ENCODE results near the gene PDE6A. TPM values are rescaled to one million over a fixed set of nuclear protein-coding genes. Genes with fewer than 3 reads are reported as not detected.

PDE6A gene
- total and polyA plus RNA-seq, 2 donors (not counting 3 experiments of a cell fraction or from before 2014, with no cell fraction given): not detected

GRCh38 chr5:149966946-149967345, 22.4 kb upstream of the PDE6A start:
- Histone ChIP-seq H3K36me3 (ENCODE audit: control insufficient read depth in 2 of 2, extremely low read depth in 1 of 2, insufficient read depth in 2 of 2, low read length in 2 of 2) (no peaks in the 10 kb centered on the region), H3K4me1 (ENCODE audit: control insufficient read depth, extremely low read depth, insufficient read depth, low read length) (peaks cover under 1% of the 10 kb centered on the region), H3K9ac (replicated peaks; ENCODE audit: extremely low read depth, insufficient read depth, low read length) (no peak overlapping the region), H4K20me1 (replicated peaks; ENCODE audit: control insufficient read depth, extremely low read depth, insufficient read depth, low read length) (no peaks in the 10 kb centered on the region), H3K79me2 (ENCODE audit: control insufficient read depth, insufficient read depth, low read length) (no peaks in the 10 kb centered on the region), H2AFZ (ENCODE audit: low read depth, low read length) (no peak overlapping the region), H3K9me3 (replicated peaks; ENCODE audit: control insufficient read depth, insufficient read depth, low read length) (no peaks in the 10 kb centered on the region), H3K9me1 (replicated peaks; ENCODE audit: control insufficient read depth, extremely low read depth, insufficient read depth, low read length) (no peaks in the 10 kb centered on the region), H3K27ac (ENCODE audit: insufficient read depth, low read depth, low read length) (no peak overlapping the region), H3K4me3 (replicated peaks in 1 of 3; ENCODE audit: insufficient read depth in 1 of 3, low read depth in 1 of 3, low read length in 3 of 3) (no peak overlapping the region), H3K4me2 (ENCODE audit: insufficient read depth, low read length) (no peak overlapping the region), H3K27me3 (ENCODE audit: control insufficient read depth in 2 of 2, insufficient read depth in 2 of 2, low read length in 2 of 2) (no peaks in the 10 kb centered on the region)
- POLR2A ChIA-PET: no interaction called here
- BruUV-seq (replicated peaks): no TSS peak
- dilution Hi-C loops (cut with MboI; ENCODE audit: extremely low pct_ligation_motif_present, low sequenced_read_pairs): no loop called here
- TF ChIP-seq, protein P1, sequence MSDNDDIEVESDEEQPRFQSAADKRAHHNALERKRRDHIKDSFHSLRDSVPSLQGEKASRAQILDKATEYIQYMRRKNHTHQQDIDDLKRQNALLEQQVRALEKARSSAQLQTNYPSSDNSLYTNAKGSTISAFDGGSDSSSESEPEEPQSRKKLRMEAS (IDR thresholded peaks at IDR 0.05; ENCODE audit: insufficient read depth, insufficient read length): no peak
- TF ChIP-seq MYC (IDR thresholded peaks at IDR 0.05; ENCODE audit: low read depth, low read length) (no peak), GATA2 (IDR thresholded peaks at IDR 0.05; ENCODE audit: insufficient read depth, insufficient read length, low read depth, low read length) (no peak), POLR2A (IDR thresholded peaks at IDR 0.05; ENCODE audit: low read depth, low read length) (no peak), POLR2AphosphoS5 (IDR thresholded peaks at IDR 0.05; ENCODE audit: insufficient read depth, low read depth, low read length) (no peak), CTCF (IDR thresholded peaks at IDR 0.05; ENCODE audit: extremely low read depth in 1 of 2, insufficient read depth in 1 of 2, low read depth in 1 of 2, low read length in 2 of 2) (no peak), EZH2 (IDR thresholded peaks at IDR 0.05; ENCODE audit: borderline replicate concordance, low read depth, low read length, severe bottlenecking) (no peak), JUN (IDR thresholded peaks at IDR 0.05; ENCODE audit: borderline replicate concordance, insufficient read depth, insufficient read length, low read depth) (no peak), FOS (IDR thresholded peaks at IDR 0.05; ENCODE audit: borderline replicate concordance, insufficient read depth, low read length) (no peak)
- intact Hi-C loops (cut with micrococcal nuclease): no loop called here
- DNase-seq (ENCODE audit: low read depth, low spot score): no peak
- CTCF ChIA-PET: interaction anchor here (1.0 to 13.6 kb wide), 5 partner anchors 9 to 139 kb away, joined by 3 to 421 read pairs (median 149); no protein-coding TSS in a partner anchor
- no peak for FAIRE-seq
